Measurements from ENCODE around the gene CACNA1B.
"Not testable (repeated sequence)": the region's sequence is repeated elsewhere in the genome, so short reads cannot be mapped to it uniquely, and the experiment has no call there.

CACNA1B gene

GRCh38 chr9:138139096-138139495, 261.5 kb downstream of the CACNA1B start:
- H3K4me1 ChIP-seq = peaks cover 0 to 16% (median 5%) of the 10 kb centered on the region in 10 experiments; a peak in 10 of 20 replicates
- H3K9ac ChIP-seq; H3K27me3 ChIP-seq; H3K27ac ChIP-seq; H3K36me3 ChIP-seq; H3K9me3 ChIP-seq (replicated peaks in 1 of 11); H3K4me2 ChIP-seq; H3K4me3 ChIP-seq; H4K20me1 ChIP-seq: not testable (repeated sequence)

- H3K4me3 ChIP-seq; H3K27ac ChIP-seq; H3K4me1 ChIP-seq; H3K9ac ChIP-seq; H4K20me1 ChIP-seq; H3K4me2 ChIP-seq; H3K36me3 ChIP-seq; H3K27me3 ChIP-seq; H3K9me3 ChIP-seq (replicated peaks in 1 of 11): not testable (repeated sequence)
Observed at GRCh38 chr9:138140980-138141379, 263.4 kb downstream of the CACNA1B start.

GRCh38 chr9:138142528-138143244, 265.1 kb downstream of the CACNA1B start:
- not testable (repeated sequence) for H3K4me3 ChIP-seq; H3K27me3 ChIP-seq; H3K27ac ChIP-seq; H4K20me1 ChIP-seq; H3K9me3 ChIP-seq (replicated peaks in 1 of 11); H3K4me1 ChIP-seq; H3K9ac ChIP-seq; H3K36me3 ChIP-seq
- peak overlapping the region in 3 of 11 experiments; percentile 12 to 28 (median 23); a peak in 3 of 22 replicates for H3K4me2 ChIP-seq

DNA sequence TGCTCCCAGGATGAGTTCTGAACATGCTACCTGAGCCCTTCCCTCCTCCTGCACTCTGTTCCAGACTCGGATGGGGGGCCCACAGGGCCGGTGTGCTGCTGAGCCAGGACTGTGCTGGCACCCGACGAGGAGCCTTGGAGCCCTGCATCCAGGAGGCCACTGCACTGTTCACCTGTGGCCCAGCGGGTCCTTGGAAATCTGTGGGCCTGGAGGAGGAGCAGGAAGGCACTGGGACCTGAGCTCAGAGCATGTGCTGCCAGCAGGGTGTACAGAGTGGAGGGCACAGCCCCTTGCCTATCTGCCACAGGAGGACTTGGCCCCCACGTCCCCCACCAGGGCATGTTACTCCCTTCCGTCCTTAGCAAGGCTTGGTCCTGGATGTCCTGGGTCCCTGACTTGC, 265.9 kb downstream of the CACNA1B start:
- not testable (repeated sequence) for H3K4me1 ChIP-seq; H3K27ac ChIP-seq; H3K9ac ChIP-seq; H4K20me1 ChIP-seq; H3K9me3 ChIP-seq (replicated peaks in 1 of 11); H3K4me3 ChIP-seq; H3K36me3 ChIP-seq; H3K27me3 ChIP-seq; H3K4me2 ChIP-seq

GRCh38 chr9:138147556-138147955, 270.0 kb downstream of the CACNA1B start:
- not testable (repeated sequence) for H4K20me1 ChIP-seq; H3K4me1 ChIP-seq; H3K36me3 ChIP-seq; H3K4me2 ChIP-seq; H3K4me3 ChIP-seq; H3K9ac ChIP-seq; H3K27ac ChIP-seq; H3K27me3 ChIP-seq; H3K9me3 ChIP-seq (replicated peaks in 1 of 11)

DNA sequence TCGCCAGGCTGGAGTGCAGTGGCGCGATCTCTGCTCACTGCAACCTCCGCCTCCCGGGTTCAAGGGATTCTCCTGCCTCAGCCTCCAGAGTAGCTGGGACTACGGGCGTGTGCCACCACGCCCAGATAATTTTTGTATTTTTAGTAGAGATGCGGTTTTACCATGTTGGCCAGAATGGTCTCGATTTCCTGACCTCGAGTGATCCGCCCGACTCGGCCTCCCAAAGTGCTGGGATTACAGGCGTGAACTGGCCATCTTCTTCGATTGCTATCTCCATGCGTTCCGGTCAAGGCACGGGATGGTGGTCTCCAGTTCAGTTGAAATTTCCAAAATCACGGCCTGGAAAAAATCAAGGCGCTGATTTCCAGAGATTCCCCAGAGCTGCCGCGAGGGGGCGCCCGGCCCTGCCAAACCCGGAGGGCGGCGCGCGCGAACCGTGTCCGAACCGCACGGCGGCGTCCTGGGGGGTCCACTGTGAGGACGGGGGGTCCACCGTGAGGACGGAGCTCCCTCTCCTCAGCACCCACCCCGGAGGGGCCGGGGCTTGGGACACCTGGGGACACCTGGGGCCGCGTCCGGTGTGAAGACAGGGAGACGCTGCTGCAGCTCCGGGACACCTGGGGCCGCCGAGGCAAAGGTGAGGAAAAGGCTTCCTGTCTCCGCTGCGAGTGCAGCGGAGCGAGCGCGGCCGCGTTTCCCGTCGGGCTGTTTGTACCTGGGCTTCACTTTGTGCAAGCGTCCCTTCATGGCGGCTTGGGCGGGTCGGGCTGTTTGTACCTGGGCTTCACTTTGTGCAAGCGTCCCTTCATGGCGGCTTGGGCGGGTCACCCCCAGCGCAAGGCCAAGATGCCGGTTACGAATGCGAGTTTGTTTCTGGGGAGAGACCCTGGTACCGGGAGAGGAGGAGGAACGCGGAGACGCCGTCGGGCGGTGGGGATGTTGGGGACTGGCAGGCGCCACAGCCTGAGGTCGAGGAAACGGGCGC, 272.4 kb downstream of the CACNA1B start:
- not testable (repeated sequence) for H3K9ac ChIP-seq; H3K4me2 ChIP-seq; H3K9me3 ChIP-seq (replicated peaks in 1 of 11); H3K27me3 ChIP-seq; H3K4me1 ChIP-seq; H3K36me3 ChIP-seq; H4K20me1 ChIP-seq; H3K27ac ChIP-seq
- peak overlapping the region in 3 of 10 experiments; percentile 33 to 41 (median 38); a peak in 2 of 20 replicates for H3K4me3 ChIP-seq

- H3K4me1 ChIP-seq; H3K4me2 ChIP-seq; H4K20me1 ChIP-seq; H3K9me3 ChIP-seq (replicated peaks in 1 of 11); H3K9ac ChIP-seq; H3K27ac ChIP-seq; H3K27me3 ChIP-seq; H3K4me3 ChIP-seq; H3K36me3 ChIP-seq: not testable (repeated sequence)
Observed at GRCh38 chr9:138155788-138156187, 278.2 kb downstream of the CACNA1B start.

DNA sequence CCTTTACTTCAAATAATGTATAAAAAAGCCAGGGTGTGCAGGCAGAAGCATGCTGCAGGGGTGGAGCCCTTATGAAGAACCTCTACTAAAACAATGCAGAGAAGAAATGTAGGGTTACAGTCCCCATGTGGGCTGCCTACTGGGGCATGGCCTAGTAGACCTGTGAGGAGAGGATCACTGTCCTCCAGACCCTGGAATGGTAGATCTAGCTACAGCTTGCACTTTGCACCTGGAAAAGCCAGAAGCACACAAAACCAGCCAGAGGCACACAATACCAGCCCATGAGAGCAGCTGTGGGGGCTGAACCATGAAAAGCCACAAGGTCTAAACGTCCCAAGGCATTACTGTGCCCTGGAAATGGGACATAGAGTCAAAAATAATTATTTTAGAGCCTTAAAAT, 289.2 kb downstream of the CACNA1B start:
- H4K20me1 ChIP-seq; H3K4me2 ChIP-seq; H3K27ac ChIP-seq; H3K36me3 ChIP-seq; H3K9ac ChIP-seq; H3K4me3 ChIP-seq; H3K4me1 ChIP-seq; H3K9me3 ChIP-seq (replicated peaks in 1 of 11); H3K27me3 ChIP-seq: not testable (repeated sequence)

All from BLaER1 treated with 17β-estradiol and CSF1 and Interleukin-3, amounts not matched to agents 10 nM and 100 nM (cell line).